ENCODE measurements around the gene PROK1. TPM values are rescaled to one million over a fixed set of nuclear protein-coding genes. Genes with fewer than 3 reads are reported as not detected.

The PROK1 gene
- total RNA-seq, 2 experiments from 2014 or later = not detected

DNA sequence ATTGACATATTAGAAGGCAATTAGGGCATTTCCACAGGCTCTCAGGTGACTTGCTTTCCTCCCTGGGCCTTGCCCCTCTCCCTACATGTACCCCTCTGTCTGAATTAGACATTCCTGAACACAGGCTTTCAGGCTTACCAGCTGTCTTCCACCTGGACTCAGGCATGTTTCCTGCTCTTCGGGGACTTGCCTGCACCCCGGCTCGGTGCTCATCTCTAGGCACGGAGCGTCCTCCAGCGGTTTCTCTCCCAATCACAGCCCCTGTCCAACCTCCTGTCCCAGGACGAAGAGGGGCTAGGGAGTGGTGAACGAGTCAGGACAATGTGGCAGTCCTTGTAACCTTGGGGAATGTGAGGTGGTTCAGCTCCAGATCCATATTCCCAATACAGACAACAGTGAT lies 4.2 kb downstream of the PROK1 start:
- Mint-ChIP-seq H3K27me3 (peaks cover 4% of the 10 kb centered on the region), H3K9me3 (no peaks in the 10 kb centered on the region), H3K4me1 (ENCODE audit: low read depth) (no peaks in the 10 kb centered on the region), H3K4me3 (no peak overlapping the region), H3K27ac (no peak overlapping the region), H3K36me3 (ENCODE audit: low read depth) (no peaks in the 10 kb centered on the region)
- TF ChIP-seq, protein P1, sequence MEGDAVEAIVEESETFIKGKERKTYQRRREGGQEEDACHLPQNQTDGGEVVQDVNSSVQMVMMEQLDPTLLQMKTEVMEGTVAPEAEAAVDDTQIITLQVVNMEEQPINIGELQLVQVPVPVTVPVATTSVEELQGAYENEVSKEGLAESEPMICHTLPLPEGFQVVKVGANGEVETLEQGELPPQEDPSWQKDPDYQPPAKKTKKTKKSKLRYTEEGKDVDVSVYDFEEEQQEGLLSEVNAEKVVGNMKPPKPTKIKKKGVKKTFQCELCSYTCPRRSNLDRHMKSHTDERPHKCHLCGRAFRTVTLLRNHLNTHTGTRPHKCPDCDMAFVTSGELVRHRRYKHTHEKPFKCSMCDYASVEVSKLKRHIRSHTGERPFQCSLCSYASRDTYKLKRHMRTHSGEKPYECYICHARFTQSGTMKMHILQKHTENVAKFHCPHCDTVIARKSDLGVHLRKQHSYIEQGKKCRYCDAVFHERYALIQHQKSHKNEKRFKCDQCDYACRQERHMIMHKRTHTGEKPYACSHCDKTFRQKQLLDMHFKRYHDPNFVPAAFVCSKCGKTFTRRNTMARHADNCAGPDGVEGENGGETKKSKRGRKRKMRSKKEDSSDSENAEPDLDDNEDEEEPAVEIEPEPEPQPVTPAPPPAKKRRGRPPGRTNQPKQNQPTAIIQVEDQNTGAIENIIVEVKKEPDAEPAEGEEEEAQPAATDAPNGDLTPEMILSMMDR (IDR thresholded peaks at IDR 0.05) = no peak
- intact Hi-C loops (cut with micrococcal nuclease) = no loop called here
- ATAC-seq = no peak
- DNase-seq = no peak
- ChIA-PET CTCF (interaction anchor here (1.1 to 6.9 kb wide), 3 partner anchors 41 to 258 kb away, joined by 3 to 31 read pairs (median 6); no protein-coding TSS in a partner anchor), POLR2A (no interaction called here)

DNA sequence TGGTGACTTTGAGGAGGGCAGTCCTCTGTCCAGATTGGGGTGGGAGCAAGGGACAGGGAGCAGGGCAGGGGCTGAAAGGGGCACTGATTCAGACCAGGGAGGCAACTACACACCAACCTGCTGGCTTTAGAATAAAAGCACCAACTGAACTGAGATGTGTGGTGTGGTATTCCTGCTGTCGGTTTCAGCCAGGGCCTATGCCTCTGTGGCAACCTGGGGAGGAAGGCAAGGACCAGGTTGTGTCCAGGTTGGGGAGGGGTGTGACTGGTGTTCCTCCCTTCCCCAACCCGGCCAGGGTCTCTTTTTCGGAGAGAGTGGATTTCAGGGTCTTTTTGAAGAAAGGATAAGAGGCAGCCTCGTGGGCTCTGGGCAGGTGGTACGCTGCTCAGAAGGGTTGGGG lies 6.3 kb downstream of the PROK1 start:
- no peaks in the 10 kb centered on the region for H3K27me3 Mint-ChIP-seq
- H3K36me3 Mint-ChIP-seq (ENCODE audit: low read depth) = no peaks in the 10 kb centered on the region

DNA sequence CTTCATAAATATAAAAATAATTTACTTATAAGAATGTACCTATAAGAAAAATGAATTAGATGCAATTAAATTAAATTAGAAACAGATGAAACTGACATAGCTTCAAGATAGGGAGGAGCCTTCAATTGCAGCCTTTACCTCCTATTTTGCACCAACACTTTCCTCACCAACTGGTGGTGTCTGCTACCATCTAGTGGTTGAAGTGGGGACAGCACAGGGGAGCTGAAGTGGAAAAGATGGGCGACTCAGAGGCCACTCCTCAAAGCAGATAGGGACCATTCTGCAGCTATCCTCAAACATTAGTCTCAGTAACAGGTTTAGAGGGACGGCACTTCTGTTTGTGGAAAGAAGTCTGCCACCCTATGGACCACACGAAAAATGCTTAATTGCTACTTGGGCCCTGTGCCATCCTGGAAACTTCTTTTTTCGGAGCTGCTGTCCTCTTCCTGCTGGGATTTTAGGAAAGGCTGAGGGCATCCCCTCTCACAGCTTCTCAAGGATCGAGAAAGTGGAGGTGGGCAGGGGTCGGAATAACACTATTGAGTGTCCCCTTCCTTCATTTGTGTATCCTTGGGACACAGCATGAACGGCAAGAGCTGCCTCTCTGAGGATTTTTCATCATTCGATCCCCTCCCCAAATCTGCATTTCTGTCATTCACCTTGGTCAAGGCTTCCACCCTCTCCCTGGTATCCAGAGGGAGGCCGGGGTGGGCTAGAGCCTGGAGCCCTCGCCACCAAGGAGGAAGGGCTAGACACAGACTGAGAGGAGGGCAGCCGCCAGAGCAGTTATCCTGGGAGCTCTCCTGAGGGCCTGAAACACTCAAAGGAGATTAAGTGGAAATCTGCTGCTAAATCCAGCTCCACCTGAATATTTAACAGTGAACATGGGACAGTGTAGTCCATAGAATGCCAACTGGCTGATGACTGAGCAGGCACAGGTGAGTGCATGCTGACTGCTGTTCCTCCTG lies 9.6 kb downstream of the PROK1 start:
- TF ChIP-seq, protein P1 (IDR thresholded peaks at IDR 0.05) = peak; percentile 89
- no peaks in the 10 kb centered on the region for H3K9me3 Mint-ChIP-seq
- no peaks in the 10 kb centered on the region for H3K4me1 Mint-ChIP-seq (ENCODE audit: low read depth)
- peak; percentile 90 for DNase-seq
- peak; percentile 100 for ATAC-seq
- intact Hi-C loops (cut with micrococcal nuclease) = loop anchor here (2.0 to 5.0 kb wide), 2 partner anchors 48 to 258 kb away; no protein-coding TSS in a partner anchor
- H3K27me3 Mint-ChIP-seq = no peaks in the 10 kb centered on the region
- H3K27ac Mint-ChIP-seq = no peak overlapping the region
- CTCF ChIA-PET = interaction anchor here (0.6 to 9.8 kb wide), 71 partner anchors 8 to 449 kb away, joined by 3 to 179 read pairs (median 4); partner anchors contain the start of genes KCNC4, LAMTOR5 and RBM15
- no peak overlapping the region for H3K4me3 Mint-ChIP-seq
- H3K36me3 Mint-ChIP-seq (ENCODE audit: low read depth) = no peaks in the 10 kb centered on the region
- POLR2A ChIA-PET = interaction anchor here (0.8 to 1.3 kb wide), 5 partner anchors 49 to 148 kb away, joined by 3 to 4 read pairs (median 3); partner anchors contain the start of gene RBM15

More for the DNA sequence above, 6.3 kb downstream of the PROK1 start:
- no peak overlapping the region for H3K27ac Mint-ChIP-seq
- TF ChIP-seq, protein P1 (IDR thresholded peaks at IDR 0.05) = no peak
- no peak overlapping the region for H3K4me3 Mint-ChIP-seq
- intact Hi-C loops (cut with micrococcal nuclease) = no loop called here
- CTCF ChIA-PET = interaction anchor here (0.6 to 5.2 kb wide), 3 partner anchors 49 to 309 kb away, joined by 3 to 179 read pairs (median 4); partner anchors contain the start of genes KCNC4 and LAMTOR5
- ATAC-seq (no peak), DNase-seq (no peak)
- no peaks in the 10 kb centered on the region for H3K4me1 Mint-ChIP-seq (ENCODE audit: low read depth)
- H3K9me3 Mint-ChIP-seq = no peaks in the 10 kb centered on the region
- POLR2A ChIA-PET = interaction anchor here (0.7 kb wide), 1 partner anchor 254 kb away, joined by 4 read pairs; no protein-coding TSS in a partner anchor

DNA sequence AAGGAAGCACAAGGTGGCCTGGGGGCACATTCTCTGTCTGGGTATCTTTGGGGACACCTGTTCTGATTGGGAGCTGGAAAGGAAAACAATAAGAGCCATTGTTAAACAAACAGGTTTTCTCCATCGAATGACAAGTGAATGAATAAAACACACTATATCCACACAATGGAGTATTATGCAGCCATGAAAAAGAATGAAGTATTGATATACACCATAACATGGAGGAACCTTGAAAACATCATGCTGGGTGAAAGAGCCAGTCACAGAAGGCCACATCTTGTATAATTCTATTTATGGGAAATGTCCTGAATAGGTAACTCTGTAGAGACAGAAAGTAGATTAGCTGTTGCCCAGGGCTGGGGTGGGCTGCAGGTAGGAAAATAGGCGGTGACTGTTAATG lies 11.1 kb downstream of the PROK1 start:
- Mint-ChIP-seq H3K4me3 (no peak overlapping the region), H3K27ac (no peak overlapping the region), H3K36me3 (ENCODE audit: low read depth) (no peaks in the 10 kb centered on the region), H3K4me1 (ENCODE audit: low read depth) (no peaks in the 10 kb centered on the region), H3K9me3 (no peaks in the 10 kb centered on the region), H3K27me3 (no peaks in the 10 kb centered on the region)
- CTCF ChIA-PET = interaction anchor here (0.7 to 9.8 kb wide), 6 partner anchors 34 to 265 kb away, joined by 4 to 100 read pairs (median 20); no protein-coding TSS in a partner anchor
- no peak for DNase-seq
- TF ChIP-seq, protein P1 (IDR thresholded peaks at IDR 0.05) = no peak
- intact Hi-C loops (cut with micrococcal nuclease) = loop anchor here (5.0 kb wide), 1 partner anchor 50 kb away; no protein-coding TSS in a partner anchor
- no peak for ATAC-seq
- POLR2A ChIA-PET = no interaction called here

All from activated CD8-positive, alpha-beta T cell treated with anti-CD3 and anti-CD28 coated beads for 36 hours (primary cell).